ENCODE results near the gene FXYD2. TPM values are rescaled to one million over a fixed set of nuclear protein-coding genes. Genes with fewer than 3 reads are reported as not detected.
"Not testable (repeated sequence)": the region's sequence is repeated elsewhere in the genome, so short reads cannot be mapped to it uniquely, and the experiment has no call there.

The FXYD2 gene
- total and polyA plus RNA-seq, 9 of the 15 experiments (the other 6 are each of a cell fraction or from before 2014, with no cell fraction given) = not detected

DNA sequence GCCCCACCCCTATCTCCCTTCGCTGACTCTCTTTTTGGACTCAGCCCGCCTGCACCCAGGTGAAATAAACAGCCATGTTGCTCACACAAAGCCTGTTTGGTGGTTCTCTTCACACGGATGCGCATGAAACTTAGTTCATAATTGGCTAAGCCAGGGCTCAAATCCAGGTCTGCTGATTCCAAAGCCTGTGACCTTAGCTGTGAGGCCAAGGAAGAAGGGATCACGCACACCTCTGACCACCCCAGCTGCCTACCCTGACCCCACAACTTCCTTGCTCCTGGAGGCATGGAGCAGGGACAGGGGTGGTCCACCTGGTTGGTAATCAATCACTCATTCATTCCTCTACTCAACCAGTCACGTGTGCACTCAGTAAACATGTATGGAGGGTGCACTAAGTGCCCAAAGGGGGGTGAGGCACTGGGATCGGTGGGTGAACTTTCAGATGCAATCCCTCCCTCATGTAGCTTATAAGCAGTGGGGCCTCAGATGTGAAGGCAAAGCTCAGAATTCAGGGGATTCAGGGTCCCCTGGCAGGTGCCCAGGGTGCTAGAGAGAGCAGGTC, 10.3 kb downstream of the FXYD2 start (continued):
- TF ChIP-seq, protein P1, sequence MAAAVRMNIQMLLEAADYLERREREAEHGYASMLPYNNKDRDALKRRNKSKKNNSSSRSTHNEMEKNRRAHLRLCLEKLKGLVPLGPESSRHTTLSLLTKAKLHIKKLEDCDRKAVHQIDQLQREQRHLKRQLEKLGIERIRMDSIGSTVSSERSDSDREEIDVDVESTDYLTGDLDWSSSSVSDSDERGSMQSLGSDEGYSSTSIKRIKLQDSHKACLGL (CRISPR knock-in tag; IDR thresholded peaks at IDR 0.05; ENCODE audit: borderline replicate concordance, poor library complexity, severe bottlenecking) = no peak
- no peak for TF ChIP-seq DPF2 (IDR thresholded peaks at IDR 0.05)
- no peak for TF ChIP-seq IRF2 (CRISPR knock-in tag; IDR thresholded peaks at IDR 0.05)
- no peak for TF ChIP-seq BMI1 (IDR thresholded peaks at IDR 0.05; ENCODE audit: low read length)
- no peak for TF ChIP-seq WHSC1 (IDR thresholded peaks at IDR 0.05; ENCODE audit: low read length)
- TF ChIP-seq RBM14 (IDR thresholded peaks at IDR 0.05; ENCODE audit: borderline replicate concordance, insufficient read depth, low read depth, low read length) = no peak

DNA sequence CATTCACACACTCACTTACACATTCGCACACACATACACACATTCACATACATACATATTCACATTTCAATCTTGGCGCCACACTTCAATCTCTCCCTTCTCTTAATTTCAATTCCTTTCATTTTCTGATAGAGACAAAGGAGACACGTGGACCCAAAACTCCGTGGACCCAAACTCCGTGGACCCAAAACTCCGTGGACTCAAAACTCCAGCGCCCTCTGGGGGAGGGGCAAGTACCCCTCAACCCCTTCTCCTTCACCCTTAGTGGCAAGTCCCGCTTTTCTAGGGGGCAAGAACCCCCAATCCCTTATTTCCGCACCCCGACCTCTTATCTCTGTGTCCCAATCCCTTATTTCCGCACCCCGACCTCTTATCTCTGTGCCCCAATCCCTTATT, 14.5 kb downstream of the FXYD2 start:
- H3K9me3 ChIP-seq (replicated peaks; ENCODE audit: control insufficient read depth, insufficient read depth, low read depth, low read length); in situ Hi-C loops (cut with MboI); DNase-seq (ENCODE audit: extremely low read depth in 1 of 4, low spot score in 3 of 4); FAIRE-seq; H3K79me2 ChIP-seq (ENCODE audit: control insufficient read depth, insufficient read depth, low read length); ATAC-seq; H3K36me3 ChIP-seq (ENCODE audit: control insufficient read depth, insufficient read depth, low read length); H4K20me1 ChIP-seq (replicated peaks; ENCODE audit: control insufficient read depth, insufficient read depth, low read length); intact Hi-C loops (cut with micrococcal nuclease); BruUV-seq (replicated peaks); H3K4me2 ChIP-seq (ENCODE audit: insufficient read depth, low read length); H3K4me3 ChIP-seq; H2AFZ ChIP-seq (ENCODE audit: low read depth, low read length); H3K9me1 ChIP-seq (ENCODE audit: control insufficient read depth, insufficient read depth, low read length); H3K9ac ChIP-seq (ENCODE audit: insufficient read depth in 1 of 2, low read depth in 2 of 2, low read length in 2 of 2); H3K27ac ChIP-seq (ENCODE audit: extremely low read depth, low read depth, low read length); TF ChIP-seq TOE1 (CRISPR knock-in tag; IDR thresholded peaks at IDR 0.05; ENCODE audit: borderline replicate concordance, low read depth): not testable (repeated sequence)
- POLR2A ChIA-PET = interaction anchor here (1.2 to 1.3 kb wide), 3 partner anchors 9 to 137 kb away, joined by 3 to 4 read pairs (median 3); no protein-coding TSS in a partner anchor
- TF ChIP-seq, protein P2, sequence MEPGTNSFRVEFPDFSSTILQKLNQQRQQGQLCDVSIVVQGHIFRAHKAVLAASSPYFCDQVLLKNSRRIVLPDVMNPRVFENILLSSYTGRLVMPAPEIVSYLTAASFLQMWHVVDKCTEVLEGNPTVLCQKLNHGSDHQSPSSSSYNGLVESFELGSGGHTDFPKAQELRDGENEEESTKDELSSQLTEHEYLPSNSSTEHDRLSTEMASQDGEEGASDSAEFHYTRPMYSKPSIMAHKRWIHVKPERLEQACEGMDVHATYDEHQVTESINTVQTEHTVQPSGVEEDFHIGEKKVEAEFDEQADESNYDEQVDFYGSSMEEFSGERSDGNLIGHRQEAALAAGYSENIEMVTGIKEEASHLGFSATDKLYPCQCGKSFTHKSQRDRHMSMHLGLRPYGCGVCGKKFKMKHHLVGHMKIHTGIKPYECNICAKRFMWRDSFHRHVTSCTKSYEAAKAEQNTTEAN (CRISPR knock-in tag; IDR thresholded peaks at IDR 0.05) = 0 out of 2 replicates have a peak, but pooled peaks have one; percentile 23
- TF ChIP-seq TOE1 (IDR thresholded peaks at IDR 0.05; ENCODE audit: borderline replicate concordance) = 0 out of 2 replicates have a peak, but pooled peaks have one; percentile 1
- TF ChIP-seq, protein P3, sequence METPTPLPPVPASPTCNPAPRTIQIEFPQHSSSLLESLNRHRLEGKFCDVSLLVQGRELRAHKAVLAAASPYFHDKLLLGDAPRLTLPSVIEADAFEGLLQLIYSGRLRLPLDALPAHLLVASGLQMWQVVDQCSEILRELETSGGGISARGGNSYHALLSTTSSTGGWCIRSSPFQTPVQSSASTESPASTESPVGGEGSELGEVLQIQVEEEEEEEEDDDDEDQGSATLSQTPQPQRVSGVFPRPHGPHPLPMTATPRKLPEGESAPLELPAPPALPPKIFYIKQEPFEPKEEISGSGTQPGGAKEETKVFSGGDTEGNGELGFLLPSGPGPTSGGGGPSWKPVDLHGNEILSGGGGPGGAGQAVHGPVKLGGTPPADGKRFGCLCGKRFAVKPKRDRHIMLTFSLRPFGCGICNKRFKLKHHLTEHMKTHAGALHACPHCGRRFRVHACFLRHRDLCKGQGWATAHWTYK (CRISPR knock-in tag; IDR thresholded peaks at IDR 0.05) = 0 out of 2 replicates have a peak, but pooled peaks have one; percentile 62
- TF ChIP-seq, protein P4, sequence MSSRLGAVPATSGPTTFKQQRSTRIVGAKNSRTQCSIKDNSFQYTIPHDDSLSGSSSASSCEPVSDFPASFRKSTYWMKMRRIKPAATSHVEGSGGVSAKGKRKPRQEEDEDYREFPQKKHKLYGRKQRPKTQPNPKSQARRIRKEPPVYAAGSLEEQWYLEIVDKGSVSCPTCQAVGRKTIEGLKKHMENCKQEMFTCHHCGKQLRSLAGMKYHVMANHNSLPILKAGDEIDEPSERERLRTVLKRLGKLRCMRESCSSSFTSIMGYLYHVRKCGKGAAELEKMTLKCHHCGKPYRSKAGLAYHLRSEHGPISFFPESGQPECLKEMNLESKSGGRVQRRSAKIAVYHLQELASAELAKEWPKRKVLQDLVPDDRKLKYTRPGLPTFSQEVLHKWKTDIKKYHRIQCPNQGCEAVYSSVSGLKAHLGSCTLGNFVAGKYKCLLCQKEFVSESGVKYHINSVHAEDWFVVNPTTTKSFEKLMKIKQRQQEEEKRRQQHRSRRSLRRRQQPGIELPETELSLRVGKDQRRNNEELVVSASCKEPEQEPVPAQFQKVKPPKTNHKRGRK (tag; IDR thresholded peaks at IDR 0.05) = 0 out of 2 replicates have a peak, but pooled peaks have one; percentile 32
- TF ChIP-seq, protein P5, sequence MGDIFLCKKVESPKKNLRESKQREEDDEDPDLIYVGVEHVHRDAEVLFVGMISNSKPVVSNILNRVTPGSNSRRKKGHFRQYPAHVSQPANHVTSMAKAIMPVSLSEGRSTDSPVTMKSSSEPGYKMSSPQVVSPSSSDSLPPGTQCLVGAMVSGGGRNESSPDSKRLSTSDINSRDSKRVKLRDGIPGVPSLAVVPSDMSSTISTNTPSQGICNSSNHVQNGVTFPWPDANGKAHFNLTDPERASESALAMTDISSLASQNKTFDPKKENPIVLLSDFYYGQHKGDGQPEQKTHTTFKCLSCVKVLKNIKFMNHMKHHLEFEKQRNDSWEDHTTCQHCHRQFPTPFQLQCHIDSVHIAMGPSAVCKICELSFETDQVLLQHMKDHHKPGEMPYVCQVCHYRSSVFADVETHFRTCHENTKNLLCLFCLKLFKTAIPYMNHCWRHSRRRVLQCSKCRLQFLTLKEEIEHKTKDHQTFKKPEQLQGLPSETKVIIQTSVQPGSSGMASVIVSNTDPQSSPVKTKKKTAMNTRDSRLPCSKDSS (IDR thresholded peaks at IDR 0.05; ENCODE audit: low read depth, partially characterized antibody) = peak; percentile 4
- 0 out of 2 replicates have a peak, but pooled peaks have one; percentile 0 for TF ChIP-seq NFIC (IDR thresholded peaks at IDR 0.05)
- WGBS (ENCODE audit: insufficient coverage, low coverage, missing lambda C conversion rate) = 15% methylated on average over 10 of the region's 12 CpGs
- CTCF ChIA-PET (ENCODE audit: low intra/inter-chr PET ratio) = interaction anchor here (0.9 to 3.3 kb wide), 3 partner anchors 8 to 385 kb away, joined by 3 to 52 read pairs (median 4); no protein-coding TSS in a partner anchor
- Histone ChIP-seq H3K4me1 (replicated peaks in 1 of 2; ENCODE audit: control insufficient read depth in 2 of 2, insufficient read depth in 2 of 2, low read length in 2 of 2) (peaks cover 13 to 14% of the 10 kb centered on the region in 2 experiments; a peak in 4 of 5 replicates), H3K27me3 (ENCODE audit: control insufficient read depth in 2 of 2, insufficient read depth in 2 of 2, low read length in 2 of 2) (peaks cover 0 to 17% of the 10 kb centered on the region in 2 experiments; a peak in 2 of 5 replicates)
